ENCODE measurements around the gene LAMC2.
"Not testable (repeated sequence)": the region's sequence is repeated elsewhere in the genome, so short reads cannot be mapped to it uniquely, and the experiment has no call there.

The LAMC2 gene

DNA sequence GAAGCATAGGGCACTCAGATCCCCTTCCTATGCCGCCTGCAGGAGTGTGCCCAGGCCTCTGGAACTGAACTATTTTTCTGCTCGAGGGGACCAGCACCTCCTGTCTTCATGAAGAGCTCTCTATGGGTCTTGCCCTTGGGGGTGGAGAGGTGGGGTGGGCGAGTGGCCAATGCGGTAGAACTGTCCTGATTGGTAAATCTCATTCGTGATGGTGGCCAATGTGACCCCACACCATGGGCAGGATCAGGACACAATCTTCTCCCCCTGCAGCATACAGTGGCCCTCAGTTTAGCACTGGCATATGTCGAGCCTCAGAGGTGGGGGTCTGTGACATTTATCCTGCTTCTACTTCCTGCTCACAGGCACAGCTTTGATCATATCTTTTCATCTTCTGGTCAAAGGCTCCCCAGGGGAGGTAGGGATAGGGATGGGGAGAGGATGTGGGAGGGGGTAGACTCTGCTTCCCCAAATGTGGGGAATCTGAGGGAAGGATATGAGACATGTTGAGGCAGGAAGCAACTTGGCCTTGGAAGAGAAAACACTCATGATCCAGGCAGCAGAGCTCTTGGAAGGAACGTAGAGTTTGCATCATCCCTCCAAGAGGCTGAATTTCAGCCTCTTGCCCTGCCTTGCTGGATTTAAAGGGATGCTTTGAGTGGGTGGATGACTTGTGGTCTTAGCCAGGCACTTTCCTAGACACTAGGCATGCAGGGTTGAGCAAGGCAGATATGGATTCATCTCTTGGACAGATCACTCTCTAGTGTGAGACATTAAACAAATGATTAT, 81.8 kb downstream of the LAMC2 start:
- DNase-seq = no peak

DNA sequence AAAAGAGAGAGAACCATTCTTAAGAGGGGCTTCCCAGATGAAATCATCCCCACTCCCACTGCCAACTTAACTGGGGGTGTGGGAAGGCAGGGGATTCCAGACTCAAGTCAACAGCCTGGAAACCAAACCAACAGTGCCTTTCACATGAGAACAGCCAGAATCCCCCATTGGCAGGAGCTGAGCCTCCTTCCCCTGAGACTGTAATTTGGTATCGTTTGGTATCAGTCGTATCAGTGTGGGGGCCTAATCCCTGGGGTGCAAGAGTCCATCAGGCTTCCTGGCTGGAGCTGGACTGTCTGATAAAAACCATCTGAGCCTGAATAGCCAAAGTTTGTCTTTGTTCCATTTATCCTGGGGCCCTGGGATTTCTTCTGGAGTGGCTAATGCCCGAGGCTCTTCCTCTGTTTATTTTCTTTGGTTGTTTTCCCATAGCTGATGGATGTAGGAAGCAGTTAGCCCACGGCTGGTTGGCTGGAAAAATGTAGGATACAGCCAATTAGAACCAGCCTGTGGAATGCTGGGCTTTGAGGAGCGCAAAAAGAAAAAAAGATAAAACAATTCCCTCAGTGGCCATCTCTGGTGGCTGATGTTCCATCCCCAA, 84.6 kb downstream of the LAMC2 start:
- no peak for DNase-seq

- no peak for DNase-seq
Measured at GRCh38 chr1:183272390-183272848, 86.4 kb downstream of the LAMC2 start.

- no peak for DNase-seq
Measured at GRCh38 chr1:183273300-183273699, 87.2 kb downstream of the LAMC2 start.

- DNase-seq = not testable (repeated sequence)
Measured at GRCh38 chr1:183273984-183274383, 87.9 kb downstream of the LAMC2 start.

- no peak for DNase-seq
Measured at GRCh38 chr1:183274836-183275235, 88.8 kb downstream of the LAMC2 start.

GRCh38 chr1:183275322-183275721, 89.3 kb downstream of the LAMC2 start:
- DNase-seq = no peak

DNA sequence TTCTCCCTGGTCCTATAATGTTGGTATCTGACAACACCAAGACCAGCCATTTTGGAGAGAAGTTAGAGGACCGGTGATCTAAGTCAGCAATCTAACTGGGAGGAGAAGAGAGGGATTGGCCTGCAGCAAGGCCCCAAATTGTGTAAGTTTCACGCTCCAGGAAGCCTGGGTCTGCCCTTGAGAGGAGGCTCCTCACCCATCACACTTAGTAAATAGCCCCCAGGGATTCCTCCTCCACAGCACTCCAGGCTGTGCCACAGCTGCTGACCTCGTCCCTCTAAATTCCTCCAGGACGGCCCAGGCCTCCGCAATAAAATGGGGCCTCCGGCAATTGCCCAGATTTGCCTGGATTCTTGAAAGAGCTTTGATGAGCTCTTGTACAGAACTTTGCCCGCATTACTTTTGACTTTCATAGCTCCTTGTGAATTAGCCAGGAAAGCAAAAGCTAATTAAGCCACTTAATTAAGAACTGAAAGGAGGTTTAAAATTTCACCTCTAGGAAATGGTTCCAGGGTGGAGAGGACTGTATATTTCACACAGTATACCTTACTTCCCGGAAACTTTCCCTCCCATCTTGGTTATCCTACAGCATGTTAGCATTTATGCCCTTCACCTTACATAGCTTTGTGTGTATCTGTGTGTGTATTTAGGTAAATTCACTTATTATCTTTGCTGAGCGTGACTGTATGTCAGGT, 90.5 kb downstream of the LAMC2 start:
- DNase-seq = no peak

GRCh38 chr1:183277821-183278738, 92.0 kb downstream of the LAMC2 start:
- no peak for DNase-seq

- no peak for DNase-seq
Measured at GRCh38 chr1:183278739-183279591, 92.9 kb downstream of the LAMC2 start.

DNA sequence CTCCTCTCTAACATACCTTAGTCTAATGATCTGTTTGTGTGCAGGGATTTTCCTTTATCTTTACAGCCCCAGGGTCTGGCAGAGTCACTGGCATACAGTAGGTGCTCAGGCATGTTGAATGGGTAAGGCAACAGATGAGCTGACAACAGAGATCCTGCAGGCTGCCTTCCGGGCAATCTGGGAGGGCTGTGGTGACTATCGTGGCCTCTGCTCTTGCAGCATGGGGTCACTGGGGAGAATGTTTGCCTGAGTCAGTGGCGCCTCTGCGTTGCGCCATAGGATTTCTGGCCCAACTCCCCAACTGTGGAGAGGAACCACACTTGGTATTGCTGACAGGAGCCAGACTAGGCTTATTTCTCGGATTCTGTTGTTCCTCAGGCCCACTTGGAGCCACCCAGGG, 93.8 kb downstream of the LAMC2 start:
- DNase-seq = no peak

DNA sequence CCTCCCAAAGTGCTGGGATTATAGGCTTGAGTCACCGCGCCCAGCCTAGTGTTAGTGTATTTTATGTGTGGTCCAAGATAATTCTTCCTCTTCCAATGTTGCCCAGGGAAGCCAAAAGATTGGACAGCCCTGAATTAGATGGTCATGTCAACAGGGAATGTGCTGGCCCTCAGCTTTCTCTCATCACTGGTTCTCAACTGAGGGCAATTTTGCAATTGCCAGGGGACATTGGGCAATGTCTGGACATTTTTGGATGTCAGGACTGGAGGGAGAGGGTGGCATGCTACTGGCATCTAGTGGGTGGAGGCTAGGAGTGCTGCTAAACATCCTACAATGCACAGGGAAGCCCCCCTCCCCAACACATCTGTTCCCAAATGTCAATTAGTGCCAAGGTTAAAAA, 95.0 kb downstream of the LAMC2 start:
- no peak for DNase-seq

DNA sequence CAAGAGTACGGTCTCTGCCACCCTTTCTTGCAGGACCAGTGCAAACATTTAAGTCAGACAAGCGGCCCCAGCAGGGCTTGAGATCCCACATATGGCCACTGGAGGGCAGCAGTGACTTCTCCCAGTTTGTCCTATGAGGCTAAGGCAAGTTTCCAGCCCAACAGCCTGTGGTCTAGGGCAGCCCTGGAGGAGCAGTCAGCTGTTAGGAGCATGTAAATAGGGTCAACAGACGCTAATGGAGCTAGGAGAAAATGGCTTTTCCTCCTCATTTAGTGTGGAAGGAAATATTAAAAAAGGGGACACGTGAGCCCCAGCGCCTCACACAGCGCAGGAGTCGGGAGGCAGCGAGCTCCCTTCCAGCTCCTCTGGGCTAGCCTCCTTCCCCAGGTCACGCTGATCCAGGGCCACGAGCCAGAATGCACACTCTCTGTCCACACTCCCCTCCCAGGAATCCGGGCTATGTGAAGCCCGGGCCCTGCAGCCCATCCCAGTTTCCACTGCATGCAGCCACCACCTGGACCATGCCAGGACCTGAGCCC, 95.6 kb downstream of the LAMC2 start:
- DNase-seq = peak; percentile 74

DNA sequence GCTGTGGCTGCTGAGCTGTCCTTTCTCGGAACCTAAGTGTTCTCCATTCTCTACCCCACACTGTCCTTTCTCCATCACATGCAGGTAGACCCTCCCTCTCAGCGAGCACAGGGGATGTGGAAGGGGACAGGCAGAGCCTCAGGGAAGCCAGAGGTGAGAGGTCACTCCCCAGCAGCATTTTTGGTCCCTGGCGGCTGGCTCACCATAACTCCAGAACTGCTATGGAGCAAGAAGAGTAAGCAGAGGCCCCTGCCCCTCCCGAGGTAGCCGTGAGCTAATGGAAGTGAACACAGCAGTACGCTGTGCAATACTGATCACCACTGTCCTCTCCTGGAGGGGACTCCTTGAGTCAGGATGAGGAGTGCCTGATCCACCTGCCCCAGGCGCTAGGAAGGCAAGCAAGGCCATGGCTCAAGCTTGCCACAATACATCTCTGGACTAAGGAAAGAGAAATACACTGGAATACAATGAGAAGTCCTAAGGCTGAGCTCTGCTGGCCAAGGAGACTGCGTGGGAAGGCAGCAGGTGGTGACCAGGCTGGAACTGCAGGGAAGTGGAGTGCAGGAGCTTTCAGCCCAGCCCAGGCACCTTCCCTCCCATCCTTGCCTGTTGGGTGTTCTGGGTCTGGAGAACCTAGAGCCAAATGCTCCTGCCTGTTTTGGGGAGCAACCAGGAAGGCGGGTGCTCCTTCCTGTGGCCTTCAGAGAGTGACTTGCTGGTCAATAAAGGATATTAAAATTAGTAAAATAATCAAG, 96.2 kb downstream of the LAMC2 start:
- no peak for DNase-seq

GRCh38 chr1:183283286-183283685, 97.2 kb downstream of the LAMC2 start:
- no peak for DNase-seq

GRCh38 chr1:183284086-183284485, 98.0 kb downstream of the LAMC2 start:
- DNase-seq = no peak

DNA sequence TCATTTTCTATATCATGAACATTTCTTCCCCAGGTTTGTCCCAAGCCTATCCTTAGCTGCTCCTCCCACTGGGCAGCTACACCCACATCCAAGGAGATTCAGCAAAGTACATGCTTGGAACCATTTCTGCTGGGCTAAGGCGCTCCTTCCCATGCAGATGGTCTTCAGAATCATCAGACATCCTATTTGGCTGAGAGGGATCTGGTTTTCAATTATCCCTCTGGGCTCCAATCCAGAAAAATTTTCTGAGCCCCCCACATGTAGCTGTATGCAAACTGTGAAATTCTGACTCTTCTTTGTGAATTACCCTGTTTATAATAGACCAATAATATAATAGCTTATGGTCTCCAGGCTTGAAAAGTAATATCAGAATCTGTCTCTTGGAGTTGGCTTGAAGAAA, 99.2 kb downstream of the LAMC2 start:
- DNase-seq = no peak

DNA sequence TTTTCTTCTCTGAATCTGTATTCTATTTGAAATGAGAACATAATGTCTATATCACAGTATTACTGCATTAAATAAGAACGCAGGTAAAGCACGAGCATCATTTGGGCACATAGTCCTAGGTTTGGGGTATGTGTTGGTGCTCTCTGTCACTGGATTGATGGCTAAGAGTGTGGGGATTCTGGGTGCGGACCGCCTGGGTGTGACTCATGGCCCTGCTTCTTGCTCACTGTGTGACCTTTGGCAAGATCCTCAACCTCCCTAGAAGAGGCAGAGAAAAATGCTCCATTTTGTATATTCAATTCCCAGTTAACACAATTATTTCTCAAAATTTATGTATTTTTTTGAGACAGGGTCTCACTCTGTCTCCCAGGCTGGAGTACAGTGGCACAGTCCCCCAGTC, 99.7 kb downstream of the LAMC2 start:
- no peak for DNase-seq

GRCh38 chr1:183287191-183287675, 101.2 kb downstream of the LAMC2 start:
- DNase-seq = no peak

- no peak for DNase-seq
Measured at GRCh38 chr1:183288583-183288982, 102.5 kb downstream of the LAMC2 start.

- no peak for DNase-seq
Measured at GRCh38 chr1:183289051-183289496, 103.0 kb downstream of the LAMC2 start.

Data from CD4-positive, alpha-beta T cell treated with Interleukin-17A for 4 hours (primary cell).